GM12878 (cell line): ENCODE data around the gene PRDM12. TPM values are rescaled to one million over a fixed set of nuclear protein-coding genes. Genes with fewer than 3 reads are reported as not detected.

Experiments
- CEBPB ChIP-seq, 2 experiments: fragments of 150-350 bp in 1 of 2; IDR thresholded peaks; 2 replicates each; pipeline ENCODE4 v1.6.1; 2012 to 2014; ENCODE audit warnings: low read depth in 2 of 2, low read length in 2 of 2, borderline replicate concordance in 1 of 2, inconsistent platforms in 1 of 2
- CREM ChIP-seq: IDR thresholded peaks from 2 replicates; pipeline ENCODE4 v1.6.1; 2014; ENCODE audit warnings: antibody characterized with exemption, low read depth
- DPF2 ChIP-seq: fragments of 450-650 bp; IDR thresholded peaks from 2 replicates; pipeline ENCODE4 v1.6.1; 2017; ENCODE audit warnings: mild to moderate bottlenecking
- EP300 ChIP-seq, 2 experiments: fragments of 150-350 bp in 1 of 2; IDR thresholded peaks; 2 replicates each; pipeline ENCODE4 v1.6.1; 2011 to 2012; ENCODE audit warnings: low read depth in 2 of 2, low read length in 2 of 2, borderline replicate concordance in 1 of 2, improper control_type of control experiment in 1 of 2, inconsistent platforms in 1 of 2; ENCODE audit not compliant: control insufficient read depth in 1 of 2
- HCFC1 ChIP-seq: fragments of 150-350 bp; IDR thresholded peaks from 2 replicates; pipeline ENCODE4 v1.6.1; 2014; ENCODE audit warnings: low read length
- MYC ChIP-seq: IDR thresholded peaks from 2 replicates; pipeline ENCODE4 v1.6.1; 2011; ENCODE audit warnings: mild to moderate bottlenecking, low read length, moderate library complexity, inconsistent platforms; ENCODE audit not compliant: insufficient read depth, insufficient replicate concordance, insufficient read length, severe bottlenecking
- NRF1 ChIP-seq: conservative IDR thresholded peaks from 2 replicates; pipeline ENCODE4 v1.6.1; 2011; ENCODE audit warnings: mild to moderate bottlenecking, low read depth, low read length, improper control_type of control experiment
- REST ChIP-seq: IDR thresholded peaks from 2 replicates; pipeline ENCODE4 v1.6.1; 2012; ENCODE audit warnings: mild to moderate bottlenecking, low read depth, low read length
- SMAD1 ChIP-seq: fragments of 450-650 bp; IDR thresholded peaks from 2 replicates; pipeline ENCODE4 v1.6.1; 2018; ENCODE audit warnings: mild to moderate bottlenecking, low read depth; ENCODE audit not compliant: partially characterized antibody
- ZBED1 ChIP-seq: IDR thresholded peaks from 2 replicates; pipeline ENCODE4 v1.6.1; 2016; ENCODE audit warnings: borderline replicate concordance
- ZNF217 ChIP-seq: fragments of 450-650 bp; IDR thresholded peaks from 2 replicates; pipeline ENCODE4 v1.6.1; 2017; ENCODE audit warnings: antibody characterized with exemption, mild to moderate bottlenecking
- ZNF24 ChIP-seq: fragments of 450-650 bp; IDR thresholded peaks from 2 replicates; pipeline ENCODE4 v1.6.1; 2017; ENCODE audit warnings: antibody characterized with exemption, mild to moderate bottlenecking
- ZNF687 ChIP-seq: fragments of 450-650 bp; IDR thresholded peaks from 2 replicates; pipeline ENCODE4 v1.6.1; 2017; ENCODE audit warnings: mild to moderate bottlenecking, moderate library complexity
- polyA plus RNA-seq, 11 experiments: library from polyadenylated mRNA; depleted of rRNA in 4 of 11; unstranded in 6 of 11; stranded (reverse) in 5 of 11; fragments of >200 nt; fragmentation: Nextera tagmentation in 4 of 11; fragmentation: Illumina TruSeq in 1 of 11; extraction: Ambion mirVana in 4 of 11; extraction: Trizol in 1 of 11; gene quantifications; 1 replicate in 1 of 11; 2 replicates in 10 of 11; pipeline versions ENCODE4 v1.2.1 to v1.2.3, GENCODE V29; 2011 to 2016; ENCODE audit warnings: inconsistent platforms in 2 of 11, missing spikeins in 2 of 11, low read depth in 1 of 11
- total RNA-seq, 4 experiments: library from RNA; depleted of rRNA in 3 of 4; stranded (reverse); fragments of >200 nt in 3 of 4; fragmentation: Illumina TruSeq in 1 of 4; extraction: Trizol in 1 of 4; gene quantifications; 2 replicates each; pipeline versions ENCODE4 v1.2.1 to v1.2.3, GENCODE V29; 2013 to 2021
- TF ChIP-seq, protein P1 (sequence below): IDR thresholded peaks from 2 replicates; pipeline ENCODE4 v1.6.1; 2012; ENCODE audit warnings: low read depth, low read length, improper control_type of control experiment
- TF ChIP-seq, protein P2 (sequence below): fragments of 450-650 bp; formaldehyde crosslinking; IDR thresholded peaks from 2 replicates; pipeline ENCODE4 v1.4.0; 2022; ENCODE audit warnings: mild to moderate bottlenecking, moderate library complexity

PRDM12 gene
- total and polyA plus RNA-seq, 10 of the 15 experiments (the other 5 are each of a cell fraction or from before 2014, with no cell fraction given): not detected

DNA sequence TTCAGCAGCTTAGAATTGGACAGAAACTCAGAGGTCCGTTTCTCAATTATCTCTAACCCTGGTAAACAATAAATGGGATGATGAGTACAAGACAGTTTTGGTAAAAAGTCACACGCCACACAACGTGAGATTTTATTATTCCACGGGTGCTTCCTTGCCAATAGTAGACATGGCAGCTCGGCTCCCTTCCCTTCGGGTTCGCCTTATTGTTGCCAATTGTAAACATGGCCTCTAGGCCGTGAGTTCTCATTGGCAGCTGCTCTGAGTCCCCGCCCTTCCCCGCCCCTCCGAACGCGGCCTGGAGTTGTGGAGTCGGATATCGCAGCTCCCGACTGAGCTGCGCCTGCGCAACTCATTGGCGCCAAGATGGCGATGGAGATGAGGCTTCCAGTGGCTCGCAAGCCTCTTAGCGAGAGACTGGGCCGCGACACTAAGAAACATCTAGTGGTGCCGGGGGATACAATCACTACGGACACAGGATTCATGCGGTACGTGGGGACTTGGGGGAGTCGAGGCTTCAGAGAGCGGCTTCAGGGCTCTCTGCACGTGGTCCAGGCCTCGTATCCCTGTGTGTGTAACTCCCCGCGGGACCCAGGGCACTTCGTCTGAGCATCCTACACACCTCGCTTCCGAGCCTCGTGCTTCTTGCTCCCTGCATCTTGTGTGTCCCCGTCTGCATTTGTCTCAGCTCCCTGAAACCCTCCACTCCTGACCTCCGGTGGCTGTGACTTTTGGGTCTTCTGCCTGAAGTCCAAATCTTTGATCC lies 29.2 kb downstream of the PRDM12 start, which contains the start of gene EXOSC2 (continued):
- TF ChIP-seq CREM: peak; percentile 33; the same call in 1 of the 2 replicates
- TF ChIP-seq HCFC1: peak; percentile 82
- TF ChIP-seq NRF1: peak; percentile 93
- TF ChIP-seq REST: no peak
- no peak for TF ChIP-seq DPF2
- TF ChIP-seq CEBPB (IDR thresholded peaks at IDR 0.05; ENCODE audit: borderline replicate concordance in 1 of 2, low read depth in 2 of 2, low read length in 2 of 2): no peak
- TF ChIP-seq, protein P1, sequence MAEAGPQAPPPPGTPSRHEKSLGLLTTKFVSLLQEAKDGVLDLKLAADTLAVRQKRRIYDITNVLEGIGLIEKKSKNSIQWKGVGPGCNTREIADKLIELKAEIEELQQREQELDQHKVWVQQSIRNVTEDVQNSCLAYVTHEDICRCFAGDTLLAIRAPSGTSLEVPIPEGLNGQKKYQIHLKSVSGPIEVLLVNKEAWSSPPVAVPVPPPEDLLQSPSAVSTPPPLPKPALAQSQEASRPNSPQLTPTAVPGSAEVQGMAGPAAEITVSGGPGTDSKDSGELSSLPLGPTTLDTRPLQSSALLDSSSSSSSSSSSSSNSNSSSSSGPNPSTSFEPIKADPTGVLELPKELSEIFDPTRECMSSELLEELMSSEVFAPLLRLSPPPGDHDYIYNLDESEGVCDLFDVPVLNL: peak; percentile 37; the same call in 1 of the 2 replicates
- TF ChIP-seq MYC: peak; percentile 91
- TF ChIP-seq, protein P2, sequence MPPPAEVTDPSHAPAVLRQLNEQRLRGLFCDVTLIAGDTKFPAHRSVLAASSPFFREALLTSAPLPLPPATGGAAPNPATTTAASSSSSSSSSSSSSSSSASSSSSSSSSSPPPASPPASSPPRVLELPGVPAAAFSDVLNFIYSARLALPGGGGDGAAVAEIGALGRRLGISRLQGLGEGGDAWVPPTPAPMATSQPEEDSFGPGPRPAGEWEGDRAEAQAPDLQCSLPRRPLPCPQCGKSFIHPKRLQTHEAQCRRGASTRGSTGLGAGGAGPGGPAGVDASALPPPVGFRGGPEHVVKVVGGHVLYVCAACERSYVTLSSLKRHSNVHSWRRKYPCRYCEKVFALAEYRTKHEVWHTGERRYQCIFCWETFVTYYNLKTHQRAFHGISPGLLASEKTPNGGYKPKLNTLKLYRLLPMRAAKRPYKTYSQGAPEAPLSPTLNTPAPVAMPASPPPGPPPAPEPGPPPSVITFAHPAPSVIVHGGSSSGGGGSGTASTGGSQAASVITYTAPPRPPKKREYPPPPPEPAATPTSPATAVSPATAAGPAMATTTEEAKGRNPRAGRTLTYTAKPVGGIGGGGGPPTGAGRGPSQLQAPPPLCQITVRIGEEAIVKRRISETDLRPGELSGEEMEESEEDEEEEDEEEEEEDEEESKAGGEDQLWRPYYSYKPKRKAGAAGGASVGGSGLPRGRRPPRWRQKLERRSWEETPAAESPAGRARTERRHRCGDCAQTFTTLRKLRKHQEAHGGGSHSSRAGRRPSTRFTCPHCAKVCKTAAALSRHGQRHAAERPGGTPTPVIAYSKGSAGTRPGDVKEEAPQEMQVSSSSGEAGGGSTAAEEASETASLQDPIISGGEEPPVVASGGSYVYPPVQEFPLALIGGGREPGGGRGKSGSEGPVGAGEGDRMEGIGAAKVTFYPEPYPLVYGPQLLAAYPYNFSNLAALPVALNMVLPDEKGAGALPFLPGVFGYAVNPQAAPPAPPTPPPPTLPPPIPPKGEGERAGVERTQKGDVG: no peak
- no peak for TF ChIP-seq EP300 (IDR thresholded peaks at IDR 0.05; ENCODE audit: borderline replicate concordance in 1 of 2, control insufficient read depth in 1 of 2, low read depth in 2 of 2, low read length in 2 of 2)
- TF ChIP-seq ZNF687: peak; percentile 68; the same call in 1 of the 2 replicates
- 0 out of 2 replicates have a peak, but pooled peaks have one; percentile 32 for TF ChIP-seq ZBED1
- TF ChIP-seq ZNF217: no peak
- no peak for TF ChIP-seq SMAD1
- no peak for TF ChIP-seq ZNF24
